Immature natural killer cell (primary cell): Measurements from ENCODE around the gene TPM2. TPM values are rescaled to one million over a fixed set of nuclear protein-coding genes. Genes with fewer than 3 reads are reported as not detected.

Experiments
- DNase-seq, 3 donors: peaks; one replicate each; pipeline ENCODE4 v3.0.0; 2022; ENCODE audit warnings: mixed read lengths in 1 of 3
- H3K27ac Mint-ChIP-seq, 6 donors: one replicate each; pipeline ENCODE4 v1.8.0; 2020; ENCODE audit warnings: mixed read lengths in 6 of 6, mild to moderate bottlenecking in 5 of 6, inconsistent platforms in 4 of 6, moderate library complexity in 3 of 6
- H3K27me3 Mint-ChIP-seq, 3 donors: one replicate each; pipeline ENCODE4 v1.8.0; 2020 to 2021; ENCODE audit warnings: low read depth in 3 of 3, mild to moderate bottlenecking in 3 of 3, mixed read lengths in 3 of 3, moderate library complexity in 3 of 3, inconsistent platforms in 1 of 3
- H3K36me3 Mint-ChIP-seq, 3 donors: one replicate each; pipeline ENCODE4 v1.8.0; 2020; ENCODE audit warnings: mixed read lengths in 3 of 3, inconsistent platforms in 2 of 3, mild to moderate bottlenecking in 2 of 3
- H3K4me1 Mint-ChIP-seq, 2 donors: one replicate each; pipeline ENCODE4 v1.8.0; 2020; ENCODE audit warnings: inconsistent platforms in 2 of 2, mild to moderate bottlenecking in 2 of 2, mixed read lengths in 2 of 2, moderate library complexity in 1 of 2
- H3K4me3 Mint-ChIP-seq, 5 donors: one replicate each; pipeline ENCODE4 v1.8.0; 2020; ENCODE audit warnings: mild to moderate bottlenecking in 5 of 5, mixed read lengths in 5 of 5, inconsistent platforms in 3 of 5, moderate library complexity in 3 of 5
- H3K9me3 Mint-ChIP-seq, 6 donors: one replicate each; pipeline ENCODE4 v1.8.0; 2020; ENCODE audit warnings: mild to moderate bottlenecking in 6 of 6, mixed read lengths in 6 of 6, inconsistent platforms in 4 of 6, moderate library complexity in 3 of 6
- polyA plus RNA-seq, 3 donors: library from polyadenylated mRNA; unstranded; fragments of 300-500 nt; fragmentation: Illumina TruSeq; gene quantifications; one replicate each; pipeline ENCODE4 v1.2.3, GENCODE V29; 2021

TPM2 gene
- polyA plus RNA-seq, 3 donors from 2014 or later, result 0.28 TPM; not detected in 2

- no peaks in the 10 kb centered on the region for H3K27me3 Mint-ChIP-seq
- H3K4me3 Mint-ChIP-seq, result no peak overlapping the region
- no peaks in the 10 kb centered on the region for H3K9me3 Mint-ChIP-seq
- DNase-seq, result no peak
- H3K36me3 Mint-ChIP-seq, result peaks cover 5 to 13% (median 12%) of the 10 kb centered on the region in 3 donors
- peak overlapping the region in 3 of 6 donors; percentile 4 to 50 (median 45) for H3K27ac Mint-ChIP-seq
- peaks cover 9 to 10% of the 10 kb centered on the region in 2 donors for H3K4me1 Mint-ChIP-seq
These were observed 7.8 kb upstream of the TPM2 start for GRCh38 chr9:35697486-35697885.

- Mint-ChIP-seq H3K36me3 (peaks cover 5 to 13% (median 12%) of the 10 kb centered on the region in 3 donors), H3K4me3 (no peak overlapping the region), H3K27me3 (no peaks in the 10 kb centered on the region), H3K9me3 (no peaks in the 10 kb centered on the region), H3K4me1 (peaks cover 14 to 15% of the 10 kb centered on the region in 2 donors), H3K27ac (peak overlapping the region; percentile 77 to 86 (median 84))
- DNase-seq, result peak; percentile 58 to 67 (median 65)
These were observed 6.9 kb upstream of the TPM2 start for GRCh38 chr9:35696520-35697215.

GRCh38 chr9:35695943-35696401 is 6.2 kb upstream of the TPM2 start:
- no peak for DNase-seq
- Mint-ChIP-seq H3K36me3 (peaks cover 5 to 13% (median 12%) of the 10 kb centered on the region in 3 donors), H3K9me3 (no peaks in the 10 kb centered on the region), H3K27me3 (peaks cover 0 to 2% (median 0%) of the 10 kb centered on the region in 3 donors), H3K27ac (peak overlapping the region in 4 of 6 donors; percentile 77 to 86 (median 84)), H3K4me1 (peaks cover 21 to 22% of the 10 kb centered on the region in 2 donors), H3K4me3 (no peak overlapping the region)

GRCh38 chr9:35691757-35692301 is 2.1 kb upstream of the TPM2 start:
- DNase-seq, result no peak
- H3K4me3 Mint-ChIP-seq, result peak overlapping the region; percentile 88 to 94 (median 89)
- H3K4me1 Mint-ChIP-seq, result peaks cover 20 to 27% of the 10 kb centered on the region in 2 donors
- H3K9me3 Mint-ChIP-seq, result no peaks in the 10 kb centered on the region
- peak overlapping the region; percentile 20 to 89 (median 70) for H3K27ac Mint-ChIP-seq
- peaks cover 5 to 7% (median 6%) of the 10 kb centered on the region in 3 donors for H3K36me3 Mint-ChIP-seq
- peaks cover 0 to 4% (median 3%) of the 10 kb centered on the region in 3 donors for H3K27me3 Mint-ChIP-seq

GRCh38 chr9:35691334-35691650 is 1.6 kb upstream of the TPM2 start:
- no peak for DNase-seq
- H3K36me3 Mint-ChIP-seq, result peaks cover under 1 to 2% (median under 1%) of the 10 kb centered on the region in 3 donors
- peak overlapping the region; percentile 88 to 94 (median 89) for H3K4me3 Mint-ChIP-seq
- no peaks in the 10 kb centered on the region for H3K9me3 Mint-ChIP-seq
- H3K27me3 Mint-ChIP-seq, result peaks cover 0 to 4% (median 3%) of the 10 kb centered on the region in 3 donors
- H3K27ac Mint-ChIP-seq, result peak overlapping the region; percentile 53 to 89 (median 76)
- H3K4me1 Mint-ChIP-seq, result peaks cover 15 to 22% of the 10 kb centered on the region in 2 donors

- H3K9me3 Mint-ChIP-seq, result no peaks in the 10 kb centered on the region
- peak; percentile 38 to 45 (median 43) for DNase-seq
- H3K4me3 Mint-ChIP-seq, result peak overlapping the region; percentile 88 to 94 (median 89)
- no peaks in the 10 kb centered on the region for H3K36me3 Mint-ChIP-seq
- H3K4me1 Mint-ChIP-seq, result peaks cover 13 to 19% of the 10 kb centered on the region in 2 donors
- H3K27me3 Mint-ChIP-seq, result peaks cover 0 to 4% (median 3%) of the 10 kb centered on the region in 3 donors
- H3K27ac Mint-ChIP-seq, result peak overlapping the region; percentile 53 to 89 (median 76)
These were observed 1.0 kb upstream of the TPM2 start for GRCh38 chr9:35690614-35691333.

GRCh38 chr9:35690294-35690613 is 529 bp upstream of the TPM2 start:
- peak overlapping the region; percentile 74 to 94 (median 81) for H3K4me3 Mint-ChIP-seq
- H3K4me1 Mint-ChIP-seq, result peaks cover 13 to 19% of the 10 kb centered on the region in 2 donors
- peaks cover 0 to 4% (median 3%) of the 10 kb centered on the region in 3 donors for H3K27me3 Mint-ChIP-seq
- H3K36me3 Mint-ChIP-seq, result no peaks in the 10 kb centered on the region
- no peak for DNase-seq
- no peaks in the 10 kb centered on the region for H3K9me3 Mint-ChIP-seq
- H3K27ac Mint-ChIP-seq, result peak overlapping the region in 1 of 6 donors; percentile 45

GRCh38 chr9:35688558-35689541 is 875 bp downstream of the TPM2 start:
- H3K4me3 Mint-ChIP-seq, result peak overlapping the region; percentile 57 to 81 (median 62)
- no peak for DNase-seq
- H3K27me3 Mint-ChIP-seq, result peaks cover 2 to 4% (median 3%) of the 10 kb centered on the region in 3 donors
- H3K4me1 Mint-ChIP-seq, result peaks cover 13 to 19% of the 10 kb centered on the region in 2 donors
- no peaks in the 10 kb centered on the region for H3K9me3 Mint-ChIP-seq
- no peaks in the 10 kb centered on the region for H3K36me3 Mint-ChIP-seq
- peak overlapping the region in 3 of 6 donors; percentile 21 to 78 (median 52) for H3K27ac Mint-ChIP-seq

GRCh38 chr9:35687972-35688557 is 1.7 kb downstream of the TPM2 start:
- Mint-ChIP-seq H3K27ac (no peak overlapping the region), H3K4me3 (peak overlapping the region in 2 of 5 donors; percentile 33 to 47), H3K9me3 (no peaks in the 10 kb centered on the region), H3K36me3 (no peaks in the 10 kb centered on the region), H3K4me1 (peaks cover 13 to 19% of the 10 kb centered on the region in 2 donors), H3K27me3 (peaks cover 2 to 4% (median 3%) of the 10 kb centered on the region in 3 donors)
- no peak for DNase-seq

GRCh38 chr9:35687306-35687705 is 2.4 kb downstream of the TPM2 start:
- Mint-ChIP-seq H3K4me1 (peaks cover 13 to 19% of the 10 kb centered on the region in 2 donors), H3K36me3 (no peaks in the 10 kb centered on the region), H3K4me3 (peak overlapping the region in 3 of 5 donors; percentile 18 to 30 (median 29)), H3K27me3 (peaks cover 2 to 4% (median 3%) of the 10 kb centered on the region in 3 donors), H3K27ac (peak overlapping the region in 1 of 6 donors; percentile 1), H3K9me3 (no peaks in the 10 kb centered on the region)
- no peak for DNase-seq

GRCh38 chr9:35686222-35687203 is 3.2 kb downstream of the TPM2 start:
- Mint-ChIP-seq H3K27me3 (peaks cover 2 to 4% (median 3%) of the 10 kb centered on the region in 3 donors), H3K9me3 (no peaks in the 10 kb centered on the region), H3K4me3 (peak overlapping the region in 1 of 5 donors; percentile 54), H3K4me1 (peaks cover 6 to 12% of the 10 kb centered on the region in 2 donors), H3K27ac (peak overlapping the region in 1 of 6 donors; percentile 50), H3K36me3 (no peaks in the 10 kb centered on the region)
- DNase-seq, result no peak

GRCh38 chr9:35685506-35685905 is 4.2 kb downstream of the TPM2 start:
- Mint-ChIP-seq H3K4me1 (peaks cover 0 to 5% of the 10 kb centered on the region in 2 donors), H3K27ac (no peak overlapping the region), H3K4me3 (no peak overlapping the region), H3K9me3 (no peaks in the 10 kb centered on the region), H3K36me3 (no peaks in the 10 kb centered on the region), H3K27me3 (peaks cover 0 to 3% (median 0%) of the 10 kb centered on the region in 3 donors)
- DNase-seq, result no peak
